IMR-90 (cell line): Measurements from ENCODE around the gene CEACAM21. TPM values are rescaled to one million over a fixed set of nuclear protein-coding genes. Genes with fewer than 3 reads are reported as not detected.

ENCODE experiments used
- ATAC-seq: fragments of 200-7000 bp; cut with Tn5 transposase; 2 replicates; pipeline ENCODE4 v1.9.1; 2020; ENCODE audit warnings: low read depth, mild to moderate bottlenecking, moderate library complexity
- BruUV-seq: library from RNA; stranded (reverse); fragments of 400-500 nt; replicated peaks from 2 replicates; lab custom pipeline; 2021; lab: Mats Ljungman, UMichigan
- CTCF ChIA-PET: fragments of 300-600 bp; formaldehyde crosslinking; extraction: SDS; loops from one replicate; lab custom pipeline; 2021; ENCODE audit warnings: antibody characterized with exemption; lab: Yijun Ruan, JAX
- POLR2A ChIA-PET: fragments of 300-600 bp; sonication (Branson Sonifier 250); formaldehyde crosslinking; loops from one replicate; lab custom pipeline; 2022; ENCODE audit warnings: antibody characterized with exemption; ENCODE audit not compliant: unreplicated experiment; lab: Charles Lee
- DNase-seq: peaks from one replicate; pipeline ENCODE4 v3.0.0; 2013
- H2AFZ ChIP-seq: replicated peaks from 2 replicates; pipeline ENCODE3; 2013; ENCODE audit warnings: low read length, mild to moderate bottlenecking; ENCODE audit not compliant: poor library complexity
- H2AK5ac ChIP-seq: 2 replicates; pipeline ENCODE4 v1.6.1; 2013; ENCODE audit warnings: low read depth, low read length, inconsistent platforms
- H2AK9ac ChIP-seq: replicated peaks from 2 replicates; pipeline ENCODE3; 2013; ENCODE audit warnings: mild to moderate bottlenecking, low read depth, low read length, moderate library complexity; ENCODE audit not compliant: poor library complexity
- H2BK120ac ChIP-seq: 2 replicates; pipeline ENCODE4 v1.6.1; 2013; ENCODE audit warnings: low read depth, low read length, inconsistent platforms
- H2BK15ac ChIP-seq: 3 replicates; pipeline ENCODE4 v1.6.1; 2013; ENCODE audit warnings: low read depth, low read length, inconsistent platforms
- H2BK20ac ChIP-seq: 2 replicates; pipeline ENCODE4 v1.6.1; 2013; ENCODE audit warnings: low read depth, mild to moderate bottlenecking, inconsistent platforms, low read length, moderate library complexity
- H2BK5ac ChIP-seq: 2 replicates; pipeline ENCODE4 v1.6.1; 2013; ENCODE audit warnings: mild to moderate bottlenecking, low read depth, low read length, inconsistent platforms; ENCODE audit not compliant: poor library complexity, severe bottlenecking
- H3K14ac ChIP-seq: replicated peaks from 2 replicates; pipeline ENCODE4 v1.6.1; 2013; ENCODE audit warnings: low read depth, low read length, inconsistent platforms
- H3K18ac ChIP-seq: 2 replicates; pipeline ENCODE4 v1.6.1; 2013; ENCODE audit warnings: low read depth, low read length, control low read depth
- H3K23ac ChIP-seq: 2 replicates; pipeline ENCODE4 v1.6.1; 2013; ENCODE audit warnings: low read depth, low read length, inconsistent platforms
- H3K27ac ChIP-seq: 2 replicates; pipeline ENCODE4 v1.5.1; 2013; ENCODE audit warnings: mild to moderate bottlenecking, control low read depth, low read length; ENCODE audit not compliant: insufficient read depth
- H3K27me3 ChIP-seq: 2 replicates; pipeline ENCODE4 v1.6.1; 2013; ENCODE audit warnings: low read length; ENCODE audit not compliant: control insufficient read depth, insufficient read depth
- H3K36me3 ChIP-seq: 2 replicates; pipeline ENCODE4 v1.6.1; 2013; ENCODE audit warnings: low read length, mixed read lengths; ENCODE audit not compliant: control insufficient read depth, insufficient read depth
- H3K4ac ChIP-seq: 2 replicates; pipeline ENCODE4 v1.6.1; 2013; ENCODE audit warnings: low read depth, low read length, inconsistent platforms
- H3K4me1 ChIP-seq: 2 replicates; pipeline ENCODE4 v1.6.1; 2013; ENCODE audit warnings: low read length, mixed read lengths; ENCODE audit not compliant: control insufficient read depth, insufficient read depth
- H3K4me2 ChIP-seq: 2 replicates; pipeline ENCODE4 v1.6.1; 2013; ENCODE audit warnings: low read depth, mild to moderate bottlenecking, control low read depth, low read length, moderate library complexity
- H3K4me3 ChIP-seq: 2 replicates; pipeline ENCODE4 v1.5.1; 2013; ENCODE audit warnings: low read depth, mild to moderate bottlenecking, control low read depth, low read length, moderate library complexity; ENCODE audit not compliant: insufficient read depth
- H3K56ac ChIP-seq: 2 replicates; pipeline ENCODE4 v1.6.1; 2013; ENCODE audit warnings: low read length, inconsistent platforms; ENCODE audit not compliant: insufficient read depth; ENCODE audit errors: extremely low read depth
- H3K79me1 ChIP-seq, 2 experiments: 2 replicates each; pipeline ENCODE4 v1.6.1; 2013; ENCODE audit warnings: low read length in 2 of 2, inconsistent platforms in 1 of 2, low read depth in 1 of 2
- H3K9ac ChIP-seq: 2 replicates; pipeline ENCODE4 v1.6.1; 2013; ENCODE audit warnings: low read depth, low read length, control low read depth
- H3K9me1 ChIP-seq: 2 replicates; pipeline ENCODE4 v1.6.1; 2013; ENCODE audit warnings: low read length, inconsistent platforms; ENCODE audit not compliant: insufficient read depth
- H3K9me3 ChIP-seq: 2 replicates; pipeline ENCODE4 v1.6.1; 2013; ENCODE audit warnings: low read length; ENCODE audit not compliant: control insufficient read depth, insufficient read depth
- H4K20me1 ChIP-seq: 2 replicates; pipeline ENCODE4 v1.6.1; 2013; ENCODE audit warnings: low read length, inconsistent platforms; ENCODE audit not compliant: insufficient read depth
- H4K5ac ChIP-seq: 2 replicates; pipeline ENCODE4 v1.6.1; 2013; ENCODE audit warnings: mild to moderate bottlenecking, low read depth, low read length, control low read depth
- H4K8ac ChIP-seq, 2 experiments: 2 replicates each; pipeline ENCODE4 v1.6.1; 2013; ENCODE audit warnings: low read depth in 2 of 2, low read length in 2 of 2, control low read depth in 1 of 2, inconsistent platforms in 1 of 2
- H4K91ac ChIP-seq: 2 replicates; pipeline ENCODE4 v1.6.1; 2013; ENCODE audit warnings: low read depth, low read length, inconsistent platforms; ENCODE audit not compliant: insufficient read depth
- CHD1 ChIP-seq: IDR thresholded peaks from 2 replicates; pipeline ENCODE4 v1.6.1; 2012; ENCODE audit warnings: low read depth, low read length, improper control_type of control experiment
- MAZ ChIP-seq: IDR thresholded peaks from 2 replicates; pipeline ENCODE4 v1.6.1; 2012; ENCODE audit warnings: low read depth, mild to moderate bottlenecking, low read length, improper control_type of control experiment, moderate library complexity, borderline replicate concordance
- NFE2L2 ChIP-seq: fragments of 150-350 bp; IDR thresholded peaks from 2 replicates; pipeline ENCODE4 v1.6.1; 2016; ENCODE audit warnings: low read depth, mild to moderate bottlenecking, low read length
- POLR2A ChIP-seq: IDR thresholded peaks from 2 replicates; pipeline ENCODE4 v1.6.1; 2012; ENCODE audit warnings: mild to moderate bottlenecking, low read depth, low read length
- RAD21 ChIP-seq: IDR thresholded peaks from 2 replicates; pipeline ENCODE4 v1.6.1; 2012; ENCODE audit warnings: low read length, improper control_type of control experiment
- RCOR1 ChIP-seq: IDR thresholded peaks from 2 replicates; pipeline ENCODE4 v1.6.1; 2012; ENCODE audit warnings: mild to moderate bottlenecking, low read length, improper control_type of control experiment; ENCODE audit not compliant: insufficient replicate concordance
- RFX5 ChIP-seq: IDR thresholded peaks from 2 replicates; pipeline ENCODE4 v1.8.0; 2012; ENCODE audit warnings: low read depth, mild to moderate bottlenecking, low read length, moderate library complexity
- SMC3 ChIP-seq: fragments of 150-350 bp; IDR thresholded peaks from 2 replicates; pipeline ENCODE4 v1.6.1; 2016; ENCODE audit warnings: low read depth, mild to moderate bottlenecking, antibody characterized with exemption, low read length, moderate library complexity
- WGBS, 2 experiments: methylation state at CpG; one replicate each; pipeline versions ENCODE4 v1.1.5 to v1.1.7; 2013; ENCODE audit warnings: missing lambda C conversion rate in 2 of 2; ENCODE audit not compliant: insufficient read length in 1 of 2; ENCODE audit errors: extremely low coverage in 2 of 2; 5-methylcytosine and 5-hydroxymethylcytosine counted together
- dilution Hi-C: fragments of 300-500 bp; cut with HindIII; formaldehyde crosslinking; loops from one replicate; pipeline ENCODE4 v1.14.3; 2018; ENCODE audit warnings: low sequenced_read_pairs; ENCODE audit not compliant: unreplicated experiment
- in situ Hi-C: fragments of 300-500 bp; cut with MboI; formaldehyde crosslinking; loops from 3 replicates; pipeline ENCODE4 v1.14.3; 2019; ENCODE audit warnings: low sequenced_read_pairs, inconsistent platforms, mixed read lengths
- intact Hi-C: fragments of 100-400 bp; cut with micrococcal nuclease; formaldehyde crosslinking; loops from 2 replicates; pipeline ENCODE4 v1.10.0; 2022
- polyA plus RNA-seq, 3 experiments: library from polyadenylated mRNA; depleted of rRNA; stranded (reverse); fragments of >200 nt; gene quantifications; 2 replicates each; pipeline ENCODE4 v1.2.3, GENCODE V29; 2012; ENCODE audit warnings: low replicate concordance in 1 of 3
- total RNA-seq: library from RNA; depleted of rRNA; stranded (reverse); fragments of >200 nt; gene quantifications from 2 replicates; pipeline ENCODE4 v1.2.3, GENCODE V29; 2012
- TF ChIP-seq, protein P1 (sequence below): conservative IDR thresholded peaks from 2 replicates; pipeline ENCODE4 v1.5.1; 2012; ENCODE audit warnings: mild to moderate bottlenecking, low read depth, low read length, improper control_type of control experiment
- TF ChIP-seq, protein P2 (sequence below): fragments of 150-350 bp; IDR thresholded peaks from 2 replicates; pipeline ENCODE4 v1.6.1; 2017; ENCODE audit warnings: mild to moderate bottlenecking, antibody characterized with exemption, low read length, low read depth

Gene CEACAM21
- total and polyA plus RNA-seq, 2 of the 4 experiments (the other 2 are of a cell fraction): not detected

- no peak for ATAC-seq
- no peak overlapping the region for H3K4ac ChIP-seq
- H3K4me2 ChIP-seq: no peak overlapping the region
- no peak overlapping the region for H3K4me3 ChIP-seq
- H3K9ac ChIP-seq: no peak overlapping the region
- ChIA-PET POLR2A (no interaction called here), CTCF (no interaction called here)
- no peak overlapping the region for H3K14ac ChIP-seq
- H3K18ac ChIP-seq: no peak overlapping the region
- no peak overlapping the region for H2BK15ac ChIP-seq
- intact Hi-C loops: no loop called here
- H3K56ac ChIP-seq: no peak overlapping the region
- H3K36me3 ChIP-seq: no peaks in the 10 kb centered on the region
- H3K79me1 ChIP-seq: no peaks in the 10 kb centered on the region
- H2AFZ ChIP-seq: no peak overlapping the region
- H2AK9ac ChIP-seq: no peak overlapping the region
- H4K8ac ChIP-seq: no peak overlapping the region
- H3K9me1 ChIP-seq: no peaks in the 10 kb centered on the region
- no peak overlapping the region for H3K27ac ChIP-seq
- TF ChIP-seq RAD21 (no peak), POLR2A (no peak), CHD1 (no peak), RFX5 (no peak), MAZ (no peak), SMC3 (no peak), RCOR1 (no peak), NFE2L2 (no peak)
- TF ChIP-seq, protein P1, sequence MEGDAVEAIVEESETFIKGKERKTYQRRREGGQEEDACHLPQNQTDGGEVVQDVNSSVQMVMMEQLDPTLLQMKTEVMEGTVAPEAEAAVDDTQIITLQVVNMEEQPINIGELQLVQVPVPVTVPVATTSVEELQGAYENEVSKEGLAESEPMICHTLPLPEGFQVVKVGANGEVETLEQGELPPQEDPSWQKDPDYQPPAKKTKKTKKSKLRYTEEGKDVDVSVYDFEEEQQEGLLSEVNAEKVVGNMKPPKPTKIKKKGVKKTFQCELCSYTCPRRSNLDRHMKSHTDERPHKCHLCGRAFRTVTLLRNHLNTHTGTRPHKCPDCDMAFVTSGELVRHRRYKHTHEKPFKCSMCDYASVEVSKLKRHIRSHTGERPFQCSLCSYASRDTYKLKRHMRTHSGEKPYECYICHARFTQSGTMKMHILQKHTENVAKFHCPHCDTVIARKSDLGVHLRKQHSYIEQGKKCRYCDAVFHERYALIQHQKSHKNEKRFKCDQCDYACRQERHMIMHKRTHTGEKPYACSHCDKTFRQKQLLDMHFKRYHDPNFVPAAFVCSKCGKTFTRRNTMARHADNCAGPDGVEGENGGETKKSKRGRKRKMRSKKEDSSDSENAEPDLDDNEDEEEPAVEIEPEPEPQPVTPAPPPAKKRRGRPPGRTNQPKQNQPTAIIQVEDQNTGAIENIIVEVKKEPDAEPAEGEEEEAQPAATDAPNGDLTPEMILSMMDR: no peak
- TF ChIP-seq, protein P2, sequence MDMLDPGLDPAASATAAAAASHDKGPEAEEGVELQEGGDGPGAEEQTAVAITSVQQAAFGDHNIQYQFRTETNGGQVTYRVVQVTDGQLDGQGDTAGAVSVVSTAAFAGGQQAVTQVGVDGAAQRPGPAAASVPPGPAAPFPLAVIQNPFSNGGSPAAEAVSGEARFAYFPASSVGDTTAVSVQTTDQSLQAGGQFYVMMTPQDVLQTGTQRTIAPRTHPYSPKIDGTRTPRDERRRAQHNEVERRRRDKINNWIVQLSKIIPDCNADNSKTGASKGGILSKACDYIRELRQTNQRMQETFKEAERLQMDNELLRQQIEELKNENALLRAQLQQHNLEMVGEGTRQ: no peak
- dilution Hi-C loops: no loop called here
- no peaks in the 10 kb centered on the region; the same call in 1 of the 2 replicates for H4K20me1 ChIP-seq
- 20% methylated on average over 3 of the region's 6 CpGs; no CpG with 5 or more reads in 1 of the 2 experiments for WGBS, 2 experiments
- no peaks in the 10 kb centered on the region for H3K27me3 ChIP-seq
- no peak for DNase-seq
- no peak overlapping the region for H3K23ac ChIP-seq
- BruUV-seq: no TSS peak
- H2AK5ac ChIP-seq: no peak overlapping the region
- H2BK5ac ChIP-seq: no peak overlapping the region
- no peaks in the 10 kb centered on the region for H3K9me3 ChIP-seq
- H4K91ac ChIP-seq: no peak overlapping the region
- H4K5ac ChIP-seq: no peak overlapping the region
- H2BK20ac ChIP-seq: no peak overlapping the region
- in situ Hi-C loops: no loop called here
- H3K4me1 ChIP-seq: no peaks in the 10 kb centered on the region
- no peak overlapping the region for H2BK120ac ChIP-seq
Observed at GRCh38 chr19:41584260-41584810, 8.4 kb downstream of the CEACAM21 start.
